NCI-H2107 treated with DMSO at 0.1 percent for 48 hours (cell line): ENCODE results near the gene SDK1.
"Not testable (repeated sequence)": the region's sequence is repeated elsewhere in the genome, so short reads cannot be mapped to it uniquely, and the experiment has no call there.

Experiments used
- DNase-seq: peaks from one replicate; lab custom pipeline; 2025; ENCODE audit not compliant: unreplicated experiment; lab: John Stamatoyannopoulos, UW

Gene SDK1

GRCh38 chr7:3649250-3649649, 348.2 kb downstream of the SDK1 start:
- DNase-seq = no peak

DNA sequence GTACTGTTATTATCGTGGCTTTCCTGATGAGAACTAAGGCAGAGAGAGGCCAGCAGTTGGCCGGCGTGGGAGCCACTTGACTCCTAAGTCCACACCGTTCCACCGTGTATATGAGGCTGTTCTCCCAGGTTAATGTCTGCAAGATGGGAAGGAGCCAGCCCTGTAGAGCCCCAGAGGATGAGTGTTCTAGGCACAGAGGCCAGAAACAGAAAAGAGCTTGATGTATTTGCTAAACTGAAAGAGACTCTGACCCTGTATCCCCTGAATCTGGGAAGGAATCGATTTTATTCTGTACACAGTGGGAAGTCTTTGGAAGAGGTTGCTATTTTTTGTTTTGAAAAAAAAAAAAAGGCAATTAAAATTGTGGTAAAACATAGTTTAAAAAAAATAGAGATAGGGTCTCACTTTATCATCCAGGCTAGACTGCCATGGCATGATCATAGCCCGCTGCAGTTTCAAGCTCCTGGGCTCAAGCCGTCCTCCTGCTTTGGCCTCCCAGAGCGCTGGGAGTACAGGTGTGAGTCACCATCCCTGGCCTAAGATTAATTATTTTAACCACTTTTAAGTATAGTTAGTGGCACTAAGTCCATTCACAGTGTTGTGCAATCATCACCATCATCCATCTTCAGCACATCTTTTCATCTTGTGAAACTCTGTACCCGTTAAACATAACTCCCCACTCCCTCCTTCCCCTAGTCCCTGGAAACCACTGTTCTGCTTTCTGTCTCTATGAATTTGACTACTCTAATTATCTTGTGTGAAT, 348.8 kb downstream of the SDK1 start:
- no peak for DNase-seq

- no peak for DNase-seq
Measured at GRCh38 chr7:3650844-3651243, 349.8 kb downstream of the SDK1 start.

DNA sequence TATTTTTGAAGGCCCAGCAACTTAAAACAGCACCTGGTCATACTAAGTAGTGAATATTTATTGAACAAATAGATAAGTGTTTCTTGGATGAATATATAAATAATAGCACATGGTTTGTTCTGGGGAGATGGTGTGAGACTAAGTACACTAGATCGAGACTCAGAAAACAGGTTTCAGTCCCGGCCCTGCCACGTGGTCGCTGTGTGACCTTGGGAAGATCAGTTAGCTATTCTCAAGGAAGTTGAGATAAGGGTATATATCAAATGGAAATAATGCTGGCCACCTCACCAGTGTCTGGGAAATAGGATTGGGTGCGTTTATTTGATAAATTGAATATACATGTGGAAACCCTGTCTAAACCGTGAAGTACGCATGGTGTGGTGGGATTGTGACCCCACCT, 354.6 kb downstream of the SDK1 start:
- DNase-seq = no peak

DNA sequence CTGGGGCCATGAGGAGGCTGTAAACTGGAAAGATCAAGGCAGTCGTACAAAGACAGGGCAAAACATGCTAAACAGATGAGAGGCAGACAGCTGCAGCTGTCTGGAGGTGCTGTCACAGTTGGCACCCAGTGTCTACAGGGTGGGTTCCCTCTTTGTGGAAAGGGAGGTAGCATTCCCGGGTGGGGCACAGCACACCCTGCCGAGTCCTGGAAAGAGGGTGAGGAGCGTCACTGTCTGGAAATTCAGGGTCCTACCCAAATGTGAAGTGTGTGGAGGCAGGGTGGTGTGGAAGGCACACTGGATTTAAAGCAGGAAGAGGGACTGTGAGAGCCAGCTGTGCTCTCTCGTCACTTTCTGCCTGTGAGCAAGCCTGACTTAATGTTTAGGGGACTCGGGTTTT, 356.2 kb downstream of the SDK1 start:
- DNase-seq = no peak

DNA sequence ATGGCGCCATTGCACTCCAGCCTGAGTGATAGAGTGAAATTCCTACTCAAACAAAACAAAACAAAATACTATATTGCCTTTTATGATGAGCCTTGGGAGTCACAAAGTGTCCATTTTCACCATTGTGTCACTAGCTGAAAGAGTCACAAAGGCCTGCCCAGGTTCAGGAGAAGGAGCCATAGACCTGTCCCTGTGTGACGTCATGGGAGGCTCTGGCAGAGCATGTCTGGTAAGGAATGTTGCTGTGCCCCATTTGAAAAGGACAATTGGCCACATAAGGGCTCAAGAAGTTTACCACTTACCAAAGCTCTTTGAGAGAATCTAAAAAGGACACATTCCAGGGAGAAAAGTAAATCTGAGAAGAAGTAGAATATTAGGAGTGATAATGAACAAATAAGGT, 367.7 kb downstream of the SDK1 start:
- no peak for DNase-seq

DNA sequence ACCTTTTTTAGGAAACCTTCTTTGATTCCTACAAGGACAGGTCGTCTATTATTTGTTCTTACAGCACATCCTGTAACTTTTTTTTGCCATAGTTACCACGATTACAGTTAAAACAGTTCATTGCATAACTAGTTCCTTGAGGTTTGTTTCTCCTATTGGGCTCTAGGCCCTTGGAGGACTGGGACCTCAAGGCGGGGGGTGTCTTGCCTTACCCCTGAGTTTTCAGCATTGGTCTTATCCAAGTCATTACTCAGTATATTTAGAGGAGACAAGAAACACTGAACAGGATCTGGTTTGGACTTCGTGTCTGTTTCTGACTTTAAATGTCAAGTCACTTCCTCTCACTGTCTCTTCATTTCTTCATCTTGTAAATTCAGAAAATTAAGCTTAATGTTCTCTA, 369.8 kb downstream of the SDK1 start:
- no peak for DNase-seq

DNA sequence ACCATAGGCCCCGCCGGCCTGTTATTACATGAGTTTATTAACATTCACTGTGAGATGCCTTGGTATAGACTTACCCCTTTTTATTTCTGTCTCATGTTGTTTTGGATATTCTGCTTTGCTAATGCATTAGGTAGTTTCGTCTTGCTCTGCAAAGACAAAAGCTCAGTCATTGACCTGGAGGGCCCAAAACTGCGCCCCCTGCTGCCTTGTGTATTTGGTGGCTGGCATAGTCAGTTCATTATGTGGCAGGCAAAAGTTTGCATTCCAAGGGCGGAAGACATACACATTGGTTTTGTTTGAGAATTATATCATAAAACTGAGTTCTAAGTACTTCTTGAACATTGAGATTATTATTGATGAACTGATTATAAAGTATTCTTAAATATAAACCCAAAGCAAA, 372.5 kb downstream of the SDK1 start:
- no peak for DNase-seq

- DNase-seq = no peak
Measured at GRCh38 chr7:3678314-3678810, 377.3 kb downstream of the SDK1 start.

DNA sequence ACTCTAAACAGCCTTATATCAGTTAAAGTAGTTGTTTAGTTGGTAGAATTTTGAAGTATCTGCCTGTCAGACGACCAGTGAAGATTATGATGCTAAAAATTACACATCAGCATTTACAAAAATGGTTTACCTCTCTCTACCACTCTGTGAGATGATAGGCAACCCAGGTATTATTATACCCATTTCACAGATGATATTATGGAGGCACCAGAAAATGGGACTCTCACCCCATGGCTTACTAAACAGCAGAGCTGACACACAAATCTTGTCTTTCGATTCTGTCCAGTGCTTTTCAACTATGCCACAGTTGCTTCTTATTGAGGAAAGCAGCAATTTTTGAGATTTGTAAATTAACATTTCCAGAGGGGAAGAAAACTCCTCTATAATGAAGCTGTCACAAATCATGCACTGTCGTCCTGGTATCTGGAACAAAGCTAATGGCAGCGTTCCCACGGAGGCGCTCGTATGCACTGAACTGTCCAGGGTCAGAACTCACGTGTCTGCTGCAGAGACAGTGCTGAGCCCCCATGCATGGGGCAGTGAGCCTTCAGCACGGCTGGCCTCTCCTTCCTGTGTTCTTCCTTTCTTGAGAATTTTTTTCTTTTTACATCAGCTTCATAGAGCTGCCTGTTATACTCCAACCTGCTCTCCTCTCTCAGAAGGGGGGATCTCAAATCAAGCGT, 381.1 kb downstream of the SDK1 start:
- DNase-seq = no peak

GRCh38 chr7:3683546-3684539, 382.8 kb downstream of the SDK1 start:
- no peak for DNase-seq

DNA sequence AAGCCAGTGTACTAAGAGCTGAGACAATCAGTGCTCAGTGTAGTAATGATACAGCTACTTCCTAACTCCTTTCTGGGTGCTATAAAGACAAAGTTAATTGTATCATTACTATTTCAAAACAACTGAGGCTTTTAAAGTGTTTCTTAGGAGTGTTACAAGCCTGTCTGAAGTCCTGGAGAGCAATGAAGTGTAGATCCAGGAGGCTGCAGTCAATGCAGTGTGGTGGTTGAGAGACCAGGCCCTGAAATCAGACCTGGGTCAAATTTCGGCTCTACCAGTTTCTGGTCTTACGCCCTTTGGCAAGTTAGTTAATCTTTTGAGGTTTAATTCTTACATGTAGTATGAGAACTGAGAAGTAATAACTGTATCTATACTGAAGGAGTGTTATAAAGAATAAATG, 387.0 kb downstream of the SDK1 start:
- DNase-seq = no peak

GRCh38 chr7:3688842-3689241, 387.8 kb downstream of the SDK1 start:
- DNase-seq = no peak

DNA sequence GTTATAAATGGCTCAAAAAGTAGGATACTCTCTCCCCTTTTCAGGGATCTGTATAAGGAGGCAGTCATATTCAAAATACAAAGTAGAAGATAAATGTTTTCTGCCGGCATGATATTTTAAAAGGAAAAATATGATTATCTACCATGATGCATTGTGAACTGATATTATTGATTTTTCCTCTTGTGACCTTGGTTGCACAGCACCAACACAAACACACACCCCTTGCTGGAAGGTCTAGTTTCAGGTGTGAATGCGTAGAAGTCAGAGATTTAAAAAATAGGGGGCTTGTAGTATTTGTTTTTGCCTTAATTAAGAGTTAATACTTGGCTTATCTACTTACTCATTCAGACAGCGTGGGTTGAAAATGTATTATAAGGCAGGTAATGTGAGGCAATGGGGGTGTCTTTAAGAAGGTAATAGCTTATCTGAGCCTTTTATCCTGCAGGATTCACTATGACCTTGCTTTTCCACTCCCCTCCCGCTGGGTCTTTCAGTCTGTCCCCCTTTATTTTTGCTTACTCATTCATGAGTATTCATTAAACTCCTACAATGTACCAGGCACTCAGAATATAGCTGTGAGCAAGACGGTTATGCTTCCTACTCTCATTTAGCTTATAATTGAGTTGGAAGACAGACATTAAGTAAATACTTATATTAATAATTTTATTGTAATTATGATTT, 390.6 kb downstream of the SDK1 start:
- no peak for DNase-seq

- no peak for DNase-seq
Measured at GRCh38 chr7:3695602-3696001, 394.6 kb downstream of the SDK1 start.

- DNase-seq = no peak
Measured at GRCh38 chr7:3696113-3696512, 395.1 kb downstream of the SDK1 start.

DNA sequence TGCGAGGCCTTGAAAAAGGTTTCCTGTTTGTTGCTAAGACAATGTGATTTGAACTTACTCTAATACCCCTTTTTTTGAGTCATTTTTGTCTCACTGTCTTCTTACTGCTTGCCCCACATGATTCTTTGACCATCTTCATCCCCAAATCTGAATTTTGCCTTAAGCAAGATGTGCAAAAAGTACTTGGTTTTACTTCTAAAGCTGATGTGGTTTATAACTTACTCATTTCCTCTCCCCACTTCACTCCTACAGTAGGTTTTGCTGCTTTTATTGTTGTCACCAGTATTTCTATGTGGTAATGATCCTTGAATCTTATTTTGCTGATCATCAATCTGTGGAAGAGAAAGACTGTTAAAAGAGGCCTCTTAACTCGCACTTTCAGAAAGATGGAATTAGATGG, 396.4 kb downstream of the SDK1 start:
- no peak for DNase-seq

DNA sequence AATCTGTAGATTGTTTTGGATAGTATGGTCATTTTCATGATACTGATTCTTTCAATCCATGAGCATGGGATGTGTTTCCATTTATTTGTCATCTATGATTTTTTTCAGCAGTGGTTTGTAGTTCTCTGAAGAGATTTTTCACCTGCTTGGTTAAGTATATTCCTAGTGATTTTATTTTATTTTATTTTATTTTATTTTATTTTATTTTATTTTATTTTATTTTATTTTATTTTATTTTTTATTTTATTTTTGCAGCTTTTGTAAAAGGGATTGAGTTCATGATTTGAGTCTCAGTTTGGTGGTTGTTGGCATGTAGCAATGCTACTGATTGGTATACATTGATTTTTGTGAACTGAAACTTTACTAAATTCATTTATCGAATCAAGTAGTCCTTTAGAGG, 404.2 kb downstream of the SDK1 start:
- no peak for DNase-seq

DNA sequence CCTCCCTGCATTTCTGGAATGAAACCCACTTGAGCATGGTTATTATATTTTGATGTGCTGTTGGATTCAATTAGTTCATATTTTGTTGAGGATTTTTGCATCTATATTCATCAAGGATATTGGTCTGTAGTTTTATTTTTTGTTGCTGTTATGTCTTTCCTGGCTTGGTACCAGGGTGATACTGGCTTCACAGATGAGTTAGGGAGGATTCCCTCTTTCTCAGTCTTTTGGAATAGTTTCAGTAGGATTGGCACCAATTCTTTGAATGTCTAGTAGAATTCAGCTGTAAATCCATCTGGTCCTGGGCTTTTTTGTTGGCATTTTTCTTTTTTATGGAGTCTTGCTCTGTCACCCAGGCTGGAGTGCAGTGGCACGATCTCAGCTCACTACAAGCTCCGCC, 405.0 kb downstream of the SDK1 start:
- not testable (repeated sequence) for DNase-seq

DNA sequence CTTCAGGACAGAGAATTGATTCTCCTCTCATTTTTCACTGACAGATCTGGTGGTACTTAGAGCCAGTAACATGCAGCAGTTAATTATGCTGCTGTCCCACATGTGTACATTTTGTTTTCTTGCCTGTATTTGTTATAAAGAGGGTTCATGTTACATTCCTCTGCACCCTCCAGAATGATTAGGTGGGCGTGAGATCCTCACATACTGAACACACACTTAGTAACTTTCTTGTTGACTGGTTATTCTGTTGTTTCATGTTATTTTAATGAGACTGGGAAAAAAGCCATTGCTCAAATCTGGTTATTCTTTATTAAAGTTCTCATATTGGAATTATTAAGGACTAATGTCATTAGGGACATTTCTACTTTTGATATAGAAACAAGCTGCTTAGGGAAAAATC, 409.1 kb downstream of the SDK1 start:
- no peak for DNase-seq

DNA sequence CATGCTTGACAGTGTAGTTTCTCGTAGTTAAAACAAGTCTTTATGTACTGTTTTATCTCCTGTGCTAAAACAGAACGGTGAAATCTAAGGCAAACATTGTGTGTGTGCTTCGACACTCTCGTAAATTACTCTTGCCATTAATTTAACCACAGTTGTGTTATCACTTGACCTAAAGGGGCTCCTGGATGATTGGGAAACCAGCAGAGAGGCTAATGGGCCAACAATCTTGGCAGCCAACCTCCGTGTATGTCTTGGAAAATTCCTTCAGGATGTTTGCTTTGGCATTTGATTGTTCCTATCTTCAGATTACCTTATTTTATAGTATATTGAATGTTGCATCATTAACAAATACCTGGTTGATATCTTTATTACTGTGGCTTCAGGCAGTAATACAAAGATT, 409.5 kb downstream of the SDK1 start:
- DNase-seq = no peak
